GM06990 (cell line): ENCODE data around the gene SMIM21.

Experiments used
- DNase-seq: peaks from one replicate; pipeline ENCODE4 v3.0.0-alpha.2; 2011; ENCODE audit not compliant: insufficient read length; ENCODE audit errors: extremely low read depth
- H3K27me3 ChIP-seq: replicated peaks from 2 replicates; pipeline ENCODE4 v1.6.0; 2011; ENCODE audit warnings: low read length; ENCODE audit not compliant: control insufficient read depth, insufficient read depth
- H3K36me3 ChIP-seq: 2 replicates; pipeline ENCODE4 v1.5.1; 2011; ENCODE audit warnings: low read length; ENCODE audit not compliant: control insufficient read depth, insufficient read depth
- H3K4me3 ChIP-seq: replicated peaks from 2 replicates; pipeline ENCODE4 v1.5.1; 2011; ENCODE audit warnings: low read depth, mild to moderate bottlenecking, control low read depth, low read length
- TF ChIP-seq, protein P1 (sequence below): IDR thresholded peaks from 2 replicates; pipeline ENCODE4 v1.5.1; 2011; ENCODE audit warnings: low read length, control low read depth, mild to moderate bottlenecking, inconsistent platforms; ENCODE audit not compliant: insufficient read depth, poor library complexity, severe bottlenecking

SMIM21 gene

DNA sequence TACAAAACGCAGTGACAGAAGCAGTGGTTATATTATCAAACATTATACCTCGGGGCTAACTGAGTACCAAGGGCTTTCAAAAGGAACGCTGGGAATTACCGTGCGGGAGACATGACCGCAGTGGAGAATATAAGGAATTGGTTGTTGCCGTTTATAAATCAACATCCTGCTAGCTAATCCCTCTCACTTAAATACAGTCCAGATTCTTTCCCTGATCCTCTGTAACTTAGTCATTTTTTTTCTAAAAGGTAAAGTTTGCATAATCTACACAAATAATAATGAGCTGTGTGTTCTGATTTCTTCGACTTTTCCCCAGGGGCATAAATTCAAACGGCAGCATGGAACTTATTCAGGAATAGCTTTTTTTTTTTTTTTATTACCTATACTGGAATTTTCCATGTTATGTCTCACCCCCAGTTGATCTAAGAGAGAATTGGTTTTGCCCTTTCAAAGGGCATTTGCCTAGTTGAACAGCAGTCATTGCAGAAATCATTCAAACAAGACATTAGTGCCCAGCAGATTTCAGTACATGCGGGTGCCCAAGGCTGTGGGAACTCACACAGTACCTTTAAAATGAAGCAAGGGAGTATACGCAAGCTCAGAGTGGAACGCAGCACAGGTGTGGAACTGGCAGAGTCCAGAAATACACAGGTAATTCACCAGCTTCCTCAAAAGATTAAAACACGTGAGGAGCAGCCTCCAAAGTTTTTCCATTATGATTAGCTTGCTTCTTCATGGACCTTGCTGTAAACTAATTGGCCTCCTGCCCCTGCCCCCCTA lies 63.9 kb downstream of the SMIM21 start:
- H3K27me3 ChIP-seq, result no peaks in the 10 kb centered on the region
- TF ChIP-seq, protein P1, sequence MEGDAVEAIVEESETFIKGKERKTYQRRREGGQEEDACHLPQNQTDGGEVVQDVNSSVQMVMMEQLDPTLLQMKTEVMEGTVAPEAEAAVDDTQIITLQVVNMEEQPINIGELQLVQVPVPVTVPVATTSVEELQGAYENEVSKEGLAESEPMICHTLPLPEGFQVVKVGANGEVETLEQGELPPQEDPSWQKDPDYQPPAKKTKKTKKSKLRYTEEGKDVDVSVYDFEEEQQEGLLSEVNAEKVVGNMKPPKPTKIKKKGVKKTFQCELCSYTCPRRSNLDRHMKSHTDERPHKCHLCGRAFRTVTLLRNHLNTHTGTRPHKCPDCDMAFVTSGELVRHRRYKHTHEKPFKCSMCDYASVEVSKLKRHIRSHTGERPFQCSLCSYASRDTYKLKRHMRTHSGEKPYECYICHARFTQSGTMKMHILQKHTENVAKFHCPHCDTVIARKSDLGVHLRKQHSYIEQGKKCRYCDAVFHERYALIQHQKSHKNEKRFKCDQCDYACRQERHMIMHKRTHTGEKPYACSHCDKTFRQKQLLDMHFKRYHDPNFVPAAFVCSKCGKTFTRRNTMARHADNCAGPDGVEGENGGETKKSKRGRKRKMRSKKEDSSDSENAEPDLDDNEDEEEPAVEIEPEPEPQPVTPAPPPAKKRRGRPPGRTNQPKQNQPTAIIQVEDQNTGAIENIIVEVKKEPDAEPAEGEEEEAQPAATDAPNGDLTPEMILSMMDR, result no peak
- H3K36me3 ChIP-seq, result no peaks in the 10 kb centered on the region
- DNase-seq, result no peak
- H3K4me3 ChIP-seq, result no peak overlapping the region

DNA sequence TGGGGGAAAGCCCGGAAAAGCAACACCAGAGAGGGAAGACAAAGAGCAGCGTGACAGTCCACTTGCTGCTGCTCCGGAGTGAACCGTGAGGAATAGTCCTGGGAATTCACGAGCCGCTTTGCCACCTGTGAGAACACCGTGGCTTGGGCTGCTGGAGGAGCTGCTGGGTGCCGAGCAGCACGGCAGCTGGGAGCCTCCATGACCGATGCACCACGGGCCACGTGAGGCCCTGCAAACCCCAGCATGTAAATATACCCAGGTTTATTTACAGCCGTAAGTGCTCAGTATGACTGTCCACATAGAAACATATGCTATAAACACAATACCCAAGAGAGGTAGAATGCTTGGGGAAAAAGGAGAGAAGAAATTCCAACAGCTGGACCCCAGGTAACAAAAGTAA lies 65.1 kb downstream of the SMIM21 start:
- Histone ChIP-seq H3K27me3 (no peaks in the 10 kb centered on the region), H3K4me3 (no peak overlapping the region), H3K36me3 (no peaks in the 10 kb centered on the region)
- TF ChIP-seq, protein P1, result no peak
- no peak for DNase-seq

DNA sequence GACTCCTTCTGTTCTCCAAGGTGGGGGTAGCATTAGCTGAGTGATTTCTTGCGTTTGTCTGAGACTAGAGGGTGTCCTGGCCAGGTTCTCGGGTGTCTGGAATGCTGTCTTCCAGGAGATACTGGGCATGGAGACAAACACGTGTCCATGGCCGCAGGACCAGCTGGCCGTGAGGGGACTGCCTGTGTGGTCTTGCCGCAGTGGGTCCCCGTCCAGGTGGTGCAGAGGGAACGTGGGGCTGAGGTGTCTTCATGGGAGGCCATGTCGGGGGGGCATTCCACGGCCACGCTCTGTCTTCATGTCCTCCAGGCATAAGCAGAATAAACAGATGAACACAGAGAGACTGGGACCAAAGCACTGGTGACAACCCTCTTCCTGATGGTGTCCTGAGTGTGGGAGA lies 66.6 kb downstream of the SMIM21 start:
- TF ChIP-seq, protein P1, result no peak
- DNase-seq, result no peak
- H3K27me3 ChIP-seq, result no peaks in the 10 kb centered on the region
- H3K36me3 ChIP-seq, result no peaks in the 10 kb centered on the region
- H3K4me3 ChIP-seq, result no peak overlapping the region

DNA sequence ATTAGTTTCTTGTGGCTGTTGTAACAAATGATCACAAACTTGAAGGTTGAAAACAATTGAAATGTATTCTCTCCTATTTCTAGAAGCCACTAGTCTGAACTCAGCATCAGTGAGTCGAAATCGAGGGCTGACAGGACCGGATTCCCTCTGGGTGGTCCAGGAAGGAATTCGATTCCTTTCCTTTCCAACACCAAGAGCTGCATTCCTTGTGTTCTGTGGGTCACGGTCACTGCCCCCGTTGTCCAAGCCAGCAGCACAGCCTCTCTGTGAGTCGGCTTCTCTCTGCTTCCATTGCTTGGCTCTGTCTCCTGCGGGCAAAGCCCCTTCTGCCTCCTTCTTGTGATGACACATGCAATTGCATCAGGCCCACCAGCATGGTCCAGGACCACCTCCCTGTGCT lies 67.3 kb downstream of the SMIM21 start:
- TF ChIP-seq, protein P1, result no peak
- no peak for DNase-seq
- Histone ChIP-seq H3K36me3 (no peaks in the 10 kb centered on the region), H3K27me3 (no peaks in the 10 kb centered on the region), H3K4me3 (no peak overlapping the region)
